NCI-H1436 treated with DMSO at 0.1 percent for 48 hours (cell line): Measurements from ENCODE around the gene ZBED4.
"Not testable (repeated sequence)": the region's sequence is repeated elsewhere in the genome, so short reads cannot be mapped to it uniquely, and the experiment has no call there.

Source experiments
- DNase-seq: peaks from one replicate; lab custom pipeline; 2025; lab: John Stamatoyannopoulos, UW

Gene ZBED4, protein sequence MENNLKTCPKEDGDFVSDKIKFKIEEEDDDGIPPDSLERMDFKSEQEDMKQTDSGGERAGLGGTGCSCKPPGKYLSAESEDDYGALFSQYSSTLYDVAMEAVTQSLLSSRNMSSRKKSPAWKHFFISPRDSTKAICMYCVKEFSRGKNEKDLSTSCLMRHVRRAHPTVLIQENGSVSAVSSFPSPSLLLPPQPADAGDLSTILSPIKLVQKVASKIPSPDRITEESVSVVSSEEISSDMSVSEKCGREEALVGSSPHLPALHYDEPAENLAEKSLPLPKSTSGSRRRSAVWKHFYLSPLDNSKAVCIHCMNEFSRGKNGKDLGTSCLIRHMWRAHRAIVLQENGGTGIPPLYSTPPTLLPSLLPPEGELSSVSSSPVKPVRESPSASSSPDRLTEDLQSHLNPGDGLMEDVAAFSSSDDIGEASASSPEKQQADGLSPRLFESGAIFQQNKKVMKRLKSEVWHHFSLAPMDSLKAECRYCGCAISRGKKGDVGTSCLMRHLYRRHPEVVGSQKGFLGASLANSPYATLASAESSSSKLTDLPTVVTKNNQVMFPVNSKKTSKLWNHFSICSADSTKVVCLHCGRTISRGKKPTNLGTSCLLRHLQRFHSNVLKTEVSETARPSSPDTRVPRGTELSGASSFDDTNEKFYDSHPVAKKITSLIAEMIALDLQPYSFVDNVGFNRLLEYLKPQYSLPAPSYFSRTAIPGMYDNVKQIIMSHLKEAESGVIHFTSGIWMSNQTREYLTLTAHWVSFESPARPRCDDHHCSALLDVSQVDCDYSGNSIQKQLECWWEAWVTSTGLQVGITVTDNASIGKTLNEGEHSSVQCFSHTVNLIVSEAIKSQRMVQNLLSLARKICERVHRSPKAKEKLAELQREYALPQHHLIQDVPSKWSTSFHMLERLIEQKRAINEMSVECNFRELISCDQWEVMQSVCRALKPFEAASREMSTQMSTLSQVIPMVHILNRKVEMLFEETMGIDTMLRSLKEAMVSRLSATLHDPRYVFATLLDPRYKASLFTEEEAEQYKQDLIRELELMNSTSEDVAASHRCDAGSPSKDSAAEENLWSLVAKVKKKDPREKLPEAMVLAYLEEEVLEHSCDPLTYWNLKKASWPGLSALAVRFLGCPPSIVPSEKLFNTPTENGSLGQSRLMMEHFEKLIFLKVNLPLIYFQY

DNA sequence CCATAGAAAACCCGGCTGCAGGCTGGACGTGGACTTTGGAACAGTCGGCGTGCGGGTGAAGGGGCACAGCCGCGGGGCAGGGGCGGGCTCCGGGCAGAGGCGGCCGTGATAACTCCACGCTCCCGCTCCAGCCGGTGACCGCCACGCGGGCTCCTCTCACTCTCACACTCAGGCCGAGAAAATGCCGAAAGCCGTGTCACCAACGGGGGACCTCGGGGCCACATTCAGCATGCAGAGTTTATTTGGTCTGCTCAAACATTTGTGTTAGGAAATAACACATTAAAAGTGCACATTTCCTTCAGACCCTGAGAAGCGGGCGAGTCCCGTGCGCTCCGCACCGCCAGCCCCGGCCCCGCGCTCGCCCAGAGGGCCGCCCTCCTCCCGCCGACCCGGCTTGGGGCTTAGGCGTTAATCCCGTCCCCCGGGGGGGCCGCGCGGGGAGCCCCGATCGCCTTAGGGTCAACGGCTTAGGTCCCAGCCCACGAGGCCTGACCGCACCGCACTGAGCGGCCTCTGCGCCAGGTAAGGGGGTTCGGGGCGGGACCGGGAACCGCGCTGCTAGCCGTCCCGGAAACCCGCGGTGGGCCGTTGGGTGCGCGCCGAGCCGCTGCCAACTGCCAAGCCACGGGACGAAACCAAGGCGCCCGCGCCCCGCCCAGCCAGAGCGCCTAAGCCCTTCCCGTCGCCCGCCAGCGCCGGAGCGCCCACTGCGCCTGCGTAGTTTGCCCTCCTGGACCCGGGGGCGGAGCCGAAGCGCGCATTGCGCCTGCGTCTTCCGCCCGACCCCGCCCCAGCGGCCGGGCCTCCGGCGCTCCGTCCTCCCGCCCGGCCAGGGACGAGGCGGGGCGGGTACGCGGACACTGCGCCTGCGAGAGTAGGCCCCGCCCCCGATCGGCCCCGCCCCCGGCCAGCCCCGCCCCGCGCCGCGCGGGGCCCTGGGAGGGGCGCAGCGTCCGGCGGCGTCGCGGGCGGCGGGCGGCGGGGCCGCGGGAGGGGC, at the start of gene ZBED4:
Gene ZBED4 (plus strand): TSS at position 947 of the 997 bp plus-strand sequence. CDS start 29,819 bp downstream, outside the sequence.
- peak; percentile 80 for DNase-seq

DNA sequence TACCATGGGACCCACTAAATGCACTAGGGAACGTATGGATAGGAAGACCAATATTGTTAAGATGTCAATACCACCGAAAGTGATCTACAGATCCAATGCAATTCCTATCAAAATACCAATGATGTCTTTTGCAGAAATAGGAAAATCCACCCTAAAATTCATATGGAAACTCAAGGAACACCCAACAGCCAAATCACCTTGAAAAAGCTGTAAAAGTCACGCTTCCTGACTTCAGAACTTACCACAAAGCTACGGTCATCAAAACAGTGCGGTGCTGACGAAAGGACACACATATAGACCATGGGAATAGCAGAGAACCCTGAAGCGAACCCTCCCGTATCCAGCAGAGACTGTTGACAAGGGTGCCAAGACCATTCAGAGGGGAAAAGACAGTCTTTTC, 46.5 kb upstream of the ZBED4 start:
- no peak for DNase-seq

GRCh38 chr22:49807780-49808708, 45.6 kb upstream of the ZBED4 start:
- no peak for DNase-seq

DNA sequence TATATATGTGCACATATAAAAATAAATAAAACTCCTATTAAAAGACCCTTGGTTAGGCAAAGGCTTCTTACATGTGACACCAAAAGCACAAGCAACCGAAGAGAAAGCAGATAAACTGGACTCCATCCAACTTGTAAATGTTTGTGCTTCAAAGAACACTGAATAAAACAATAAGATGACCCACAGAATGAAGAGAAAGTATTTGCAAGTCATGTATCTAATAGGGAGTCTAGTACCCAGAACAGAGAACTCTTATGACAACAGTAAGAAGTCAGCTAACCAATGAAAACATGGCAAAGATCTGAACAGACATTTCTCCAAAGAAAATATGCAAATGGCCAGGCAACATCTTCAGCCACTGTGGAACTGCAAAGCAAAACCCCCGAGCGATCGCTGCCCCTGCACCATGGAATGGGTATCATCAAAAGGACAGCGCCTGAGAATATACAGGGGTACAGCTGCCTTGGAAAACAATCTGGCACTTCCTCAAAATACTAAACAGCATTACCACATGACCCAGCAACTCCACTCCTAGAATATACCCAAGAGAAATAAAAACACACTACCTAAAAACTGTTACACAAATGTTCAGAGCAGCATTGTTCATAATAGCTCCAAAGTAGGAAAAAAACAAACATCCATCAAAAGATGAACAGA, 43.2 kb upstream of the ZBED4 start:
- DNase-seq, result no peak

DNA sequence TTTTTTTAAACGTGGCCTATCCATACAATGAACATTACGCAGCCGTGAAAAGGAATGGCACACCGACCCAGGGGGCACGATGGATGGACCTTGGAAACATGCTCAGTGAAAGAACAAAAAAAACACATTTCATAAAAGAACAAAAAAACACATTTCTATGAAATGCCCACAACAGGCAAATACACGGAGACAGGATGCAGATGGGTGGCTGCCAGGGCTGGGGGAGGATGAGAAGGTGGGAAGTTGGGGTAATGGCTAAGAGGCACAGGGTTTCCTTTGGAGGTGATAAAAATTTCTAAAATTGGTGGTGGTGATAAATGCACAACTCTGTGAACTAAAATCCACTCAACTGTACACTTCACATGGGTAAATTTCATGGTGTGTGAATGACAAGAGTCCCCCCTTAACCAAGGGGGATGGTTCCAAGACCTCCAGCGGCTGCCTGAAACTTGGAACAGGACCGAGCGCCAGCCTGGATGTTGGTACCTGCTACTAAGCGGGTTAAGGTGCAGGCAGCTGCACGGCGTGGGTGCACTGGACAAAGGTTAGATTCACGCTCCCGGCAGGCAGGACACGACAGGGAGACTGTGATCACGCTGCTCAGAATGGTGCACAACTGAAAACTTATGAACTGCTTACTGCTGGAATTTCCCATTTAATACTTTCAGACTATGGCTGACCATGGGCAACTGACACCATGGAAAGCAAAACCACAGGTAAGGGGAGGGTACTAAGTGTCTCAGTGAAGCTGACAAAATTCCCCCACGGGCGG, 42.4 kb upstream of the ZBED4 start:
- no peak for DNase-seq

GRCh38 chr22:49812838-49813237, 40.8 kb upstream of the ZBED4 start:
- no peak for DNase-seq

- DNase-seq, result no peak
These were observed 39.4 kb upstream of the ZBED4 start for GRCh38 chr22:49814164-49814686.

DNA sequence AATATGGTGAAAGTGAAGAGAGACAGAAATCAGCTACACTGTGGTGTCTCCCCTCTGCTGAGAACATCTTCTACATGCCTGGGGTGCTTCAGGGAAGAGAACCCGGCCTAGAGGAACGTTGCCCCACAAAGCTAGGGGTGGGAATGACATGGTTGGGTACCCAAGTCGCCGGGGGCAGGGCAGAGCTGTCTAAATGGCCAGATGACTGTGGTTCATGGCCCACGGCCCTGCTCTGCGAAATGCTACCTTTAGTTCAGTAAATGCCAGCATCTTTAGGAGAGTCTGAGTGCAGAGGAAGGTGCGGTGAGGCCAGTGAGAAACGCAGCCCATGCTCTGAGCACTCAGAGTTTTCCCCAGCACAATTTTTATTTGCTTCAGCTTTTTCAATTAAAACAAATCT, 38.8 kb upstream of the ZBED4 start:
- DNase-seq, result no peak

- no peak for DNase-seq
These were observed 38.0 kb upstream of the ZBED4 start for GRCh38 chr22:49815641-49816091.

- DNase-seq, result no peak
These were observed 36.3 kb upstream of the ZBED4 start for GRCh38 chr22:49817359-49817758.

- no peak for DNase-seq
These were observed 32.7 kb upstream of the ZBED4 start for GRCh38 chr22:49820984-49821383.

- not testable (repeated sequence) for DNase-seq
These were observed 31.9 kb upstream of the ZBED4 start for GRCh38 chr22:49821741-49822140.

DNA sequence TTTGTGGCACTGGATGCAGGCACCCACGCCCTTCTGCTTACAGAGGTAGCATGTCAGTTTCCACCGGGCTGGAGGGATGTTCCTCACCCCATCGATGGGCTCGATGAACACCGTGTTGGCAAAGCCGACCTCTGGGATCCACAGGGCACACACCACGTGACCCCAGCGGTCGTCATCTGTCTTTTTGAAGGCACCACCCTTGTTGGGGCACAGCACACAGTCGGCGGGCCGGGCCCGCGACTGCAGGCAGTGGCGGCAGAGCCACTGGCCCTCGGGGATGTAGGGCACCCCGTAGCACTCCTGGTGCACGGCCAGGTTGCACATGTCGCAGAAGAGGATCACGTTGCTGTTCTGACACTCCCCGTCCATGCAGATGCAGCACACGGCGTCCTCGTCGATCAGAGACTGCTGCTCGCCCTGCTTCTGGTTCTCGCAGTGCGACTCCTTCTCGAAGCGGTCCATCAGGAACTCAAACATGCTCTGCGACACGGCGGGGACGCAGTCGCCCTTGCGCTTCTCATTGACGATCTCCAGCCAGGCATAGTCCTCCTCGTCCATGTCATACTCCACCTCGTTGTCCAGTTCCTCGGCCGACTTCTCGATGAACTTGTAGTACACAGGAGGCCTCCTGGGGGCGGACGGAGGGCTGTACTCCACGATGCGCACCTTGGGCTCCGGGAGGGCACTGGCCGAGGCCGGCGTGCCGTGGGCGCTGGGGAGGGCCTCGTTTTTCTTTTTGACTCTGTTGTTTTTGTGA, 30.2 kb upstream of the ZBED4 start:
- no peak for DNase-seq

DNA sequence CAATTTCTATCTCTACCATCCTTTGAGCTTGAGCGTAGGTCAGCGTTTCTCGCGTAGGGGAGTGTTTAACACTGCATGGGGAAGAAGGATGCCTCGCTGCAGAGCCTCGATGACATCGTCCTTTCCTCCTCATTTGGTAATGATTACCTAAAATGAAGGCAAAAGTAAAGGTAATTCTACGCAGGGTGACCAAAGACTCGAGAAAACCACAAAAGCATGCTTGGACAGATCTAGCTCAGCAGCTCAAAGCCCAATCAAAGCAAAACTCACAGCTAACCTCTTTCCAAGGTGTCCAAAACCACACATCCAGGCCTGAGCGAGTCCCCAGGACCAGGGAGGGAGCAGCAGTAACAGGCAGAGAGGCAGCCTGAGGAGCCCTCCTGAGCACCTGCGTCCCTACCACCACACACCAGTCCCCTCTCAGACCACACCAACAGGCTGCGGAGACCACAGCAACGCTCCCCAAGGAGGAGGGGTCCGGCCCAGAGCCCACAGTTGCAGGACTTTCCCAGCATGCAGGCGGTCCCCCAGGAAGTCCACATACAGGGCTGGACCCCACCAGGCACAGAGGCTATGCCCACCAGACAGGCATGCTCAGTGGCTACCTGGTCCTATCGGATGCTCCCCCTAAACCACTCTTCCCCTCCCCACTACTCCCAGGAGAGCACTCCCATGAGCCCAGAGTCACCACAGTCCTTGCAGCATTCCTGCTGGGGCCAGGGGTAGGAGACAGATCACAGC, 29.3 kb upstream of the ZBED4 start:
- DNase-seq, result no peak

- no peak for DNase-seq
These were observed 28.7 kb upstream of the ZBED4 start for GRCh38 chr22:49824936-49825335.

DNA sequence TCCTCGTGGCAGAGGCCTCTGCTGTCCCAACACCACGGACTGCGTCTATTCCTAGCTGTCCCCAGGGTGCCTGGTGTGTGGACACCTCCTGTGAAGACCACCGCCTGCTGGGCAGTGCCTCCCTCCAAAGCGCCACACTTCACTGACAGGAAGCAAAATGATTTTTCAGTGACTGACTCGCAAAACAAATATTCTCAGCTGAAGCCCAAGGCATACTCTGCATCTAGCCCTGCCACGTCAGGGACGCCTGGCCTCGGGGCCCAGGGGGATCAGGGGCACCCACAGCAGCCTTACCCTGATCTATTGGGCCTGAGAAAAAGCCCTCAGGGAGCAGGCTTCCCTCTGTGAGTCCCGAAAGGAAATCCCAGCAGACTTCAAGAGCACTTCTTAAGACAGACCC, 28.2 kb upstream of the ZBED4 start:
- no peak for DNase-seq
